ENCODE results near the gene EPB42. TPM values are rescaled to one million over a fixed set of nuclear protein-coding genes. Genes with fewer than 3 reads are reported as not detected.
"Not testable (repeated sequence)": the region's sequence is repeated elsewhere in the genome, so short reads cannot be mapped to it uniquely, and the experiment has no call there.

EPB42 gene
- total RNA-seq, 1 experiment from 2014 or later, result not detected

DNA sequence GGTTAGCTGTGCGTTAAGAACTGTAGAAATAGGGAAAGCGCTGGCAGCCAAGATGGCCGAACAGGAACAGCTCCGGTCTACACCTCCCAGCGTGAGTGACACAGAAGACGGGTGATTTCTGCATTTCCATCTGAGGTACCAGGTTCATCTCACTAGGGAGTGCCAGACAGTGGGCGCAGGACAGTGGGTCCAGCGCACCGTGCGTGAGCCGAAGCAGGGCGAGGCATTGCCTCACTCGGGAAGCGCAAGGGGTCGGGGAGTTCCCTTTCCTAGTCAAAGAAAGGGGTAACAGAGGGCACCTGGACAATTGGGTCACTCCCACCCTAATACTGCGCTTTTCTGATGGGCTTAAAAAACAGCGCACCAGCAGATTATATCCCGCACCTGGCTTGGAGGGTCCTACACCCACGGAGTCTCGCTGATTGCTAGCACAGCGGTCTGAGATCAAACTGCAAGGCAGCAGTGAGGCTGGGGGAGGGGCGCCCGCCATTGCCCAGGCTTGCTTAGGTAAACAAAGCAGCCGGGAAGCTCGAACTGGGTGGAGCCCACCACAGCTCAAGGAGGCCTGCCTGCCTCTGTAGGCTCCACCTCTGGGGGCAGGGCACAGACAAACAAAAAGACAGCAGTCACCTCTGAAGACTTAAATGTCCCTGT, 45.0 kb downstream of the EPB42 start:
- H2BK12ac ChIP-seq (ENCODE audit: insufficient read length, low read depth, low read length); H3K4ac ChIP-seq (ENCODE audit: low read depth, low read length); H2AFZ ChIP-seq (ENCODE audit: low read length); H3K9me3 ChIP-seq (ENCODE audit: control insufficient read depth, low read depth, low read length); H3K27ac ChIP-seq (ENCODE audit: insufficient read length, low read depth, low read length); H3K4me1 ChIP-seq (ENCODE audit: insufficient read depth, low read length); H3K4me1 Mint-ChIP-seq; H3K23ac ChIP-seq (ENCODE audit: insufficient read length, low read depth, low read length); H3K23me2 ChIP-seq (ENCODE audit: insufficient read length, low read depth, low read length, poor library complexity, severe bottlenecking); H3K79me1 ChIP-seq (ENCODE audit: insufficient read depth, low read depth, low read length, poor library complexity, severe bottlenecking); H2BK120ac ChIP-seq (ENCODE audit: low read depth, low read length, poor library complexity, severe bottlenecking); H2BK15ac ChIP-seq (ENCODE audit: low read depth, low read length); H4K5ac ChIP-seq (ENCODE audit: insufficient read length, low read depth, low read length); H2BK20ac ChIP-seq (ENCODE audit: low read depth, low read length, poor library complexity, severe bottlenecking); DNase-seq; H3T11ph ChIP-seq (ENCODE audit: low read length); H2AK5ac ChIP-seq (ENCODE audit: insufficient read length, low read length); H3K27me3 Mint-ChIP-seq (ENCODE audit: low read depth); H3K4me2 ChIP-seq (ENCODE audit: insufficient read depth, insufficient read length, low read length); H4K20me1 ChIP-seq (ENCODE audit: control insufficient read depth, insufficient read depth, insufficient read length); H4K91ac ChIP-seq (ENCODE audit: insufficient read length, low read depth, low read length); H3K56ac ChIP-seq (ENCODE audit: insufficient read length, low read depth, low read length); H3K4me3 Mint-ChIP-seq; H3K14ac ChIP-seq (ENCODE audit: insufficient read depth, low read length); H3K79me2 ChIP-seq (ENCODE audit: insufficient read depth, low read length); H4K8ac ChIP-seq (replicated peaks; ENCODE audit: insufficient read length, low read depth, low read length); H3K27ac Mint-ChIP-seq; H3K27me3 ChIP-seq (ENCODE audit: insufficient read depth, low read length); H2BK5ac ChIP-seq (ENCODE audit: insufficient read length, low read length); H3K18ac ChIP-seq (ENCODE audit: insufficient read length, low read depth, low read length); H3K9ac ChIP-seq (ENCODE audit: extremely low read depth, insufficient read length, low read length): not testable (repeated sequence)
- WGBS (ENCODE audit: extremely low coverage, insufficient read length, low lambda C conversion rate), result no CpG with 5 or more reads among the region's 25 CpGs
- H3K9me3 Mint-ChIP-seq, result peaks cover 22 to 25% of the 10 kb centered on the region in 2 experiments
- peaks cover 14 to 44% (median 23%) of the 10 kb centered on the region in 3 experiments for H3K36me3 Mint-ChIP-seq (ENCODE audit: insufficient read depth in 1 of 3, low read depth in 3 of 3)
